GM18505 (cell line): Measurements from ENCODE around the gene NLRP6.

Source experiments
- ATAC-seq: cut with Tn5 transposase; IDR thresholded peaks from one replicate; pipeline ENCODE4 v1.9.1; 2021; ENCODE audit not compliant: unreplicated experiment
- POLR2A ChIP-seq: IDR thresholded peaks from 4 replicates; pipeline ENCODE4 v1.6.1; 2011; ENCODE audit warnings: borderline replicate concordance; ENCODE audit not compliant: insufficient read depth, insufficient read length; ENCODE audit errors: extremely low read depth

NLRP6 gene

DNA sequence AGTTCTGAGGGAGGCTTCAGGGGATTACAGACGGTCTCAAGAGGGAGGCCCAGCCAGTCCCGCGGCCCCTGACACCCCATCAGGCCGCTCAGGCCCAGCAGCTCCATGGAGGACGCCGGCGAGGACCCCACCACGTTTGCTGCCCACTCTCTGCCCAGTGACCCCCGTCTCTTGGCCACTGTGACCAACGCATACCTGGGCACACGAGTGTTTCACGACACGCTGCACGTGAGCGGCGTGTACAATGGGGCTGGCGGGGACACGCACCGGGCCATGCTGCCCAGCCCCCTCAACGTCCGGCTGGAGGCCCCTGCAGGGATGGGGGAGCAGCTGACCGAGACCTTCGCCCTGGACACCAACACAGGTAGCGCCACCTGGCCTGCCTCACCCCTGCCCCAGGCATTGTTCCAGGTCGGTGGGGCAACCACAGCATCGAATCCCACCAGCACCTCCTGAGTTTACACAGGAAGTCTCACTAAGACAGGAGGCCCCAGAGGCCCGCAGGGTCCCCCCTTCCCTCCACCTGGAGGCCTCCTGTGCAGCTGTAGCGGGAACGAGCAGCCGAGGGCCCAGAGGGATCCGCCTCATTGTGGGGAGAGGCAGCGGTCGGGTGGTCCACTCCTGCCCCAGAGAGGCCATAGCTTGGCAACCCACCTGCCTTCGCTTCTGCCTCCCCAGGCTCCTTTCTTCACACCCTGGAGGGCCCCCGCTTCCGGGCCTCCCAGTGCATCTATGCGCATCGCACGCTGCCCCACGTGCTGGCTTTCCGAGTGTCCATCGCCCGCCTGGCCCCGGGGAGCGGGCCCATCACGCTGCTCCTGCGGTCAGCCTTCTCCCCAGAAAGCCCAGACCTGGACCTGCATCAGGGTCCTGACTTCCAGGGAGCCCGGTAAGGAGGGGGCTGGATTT lies 11.8 kb downstream of the NLRP6 start:
- no peak for TF ChIP-seq POLR2A
- ATAC-seq = no peak

DNA sequence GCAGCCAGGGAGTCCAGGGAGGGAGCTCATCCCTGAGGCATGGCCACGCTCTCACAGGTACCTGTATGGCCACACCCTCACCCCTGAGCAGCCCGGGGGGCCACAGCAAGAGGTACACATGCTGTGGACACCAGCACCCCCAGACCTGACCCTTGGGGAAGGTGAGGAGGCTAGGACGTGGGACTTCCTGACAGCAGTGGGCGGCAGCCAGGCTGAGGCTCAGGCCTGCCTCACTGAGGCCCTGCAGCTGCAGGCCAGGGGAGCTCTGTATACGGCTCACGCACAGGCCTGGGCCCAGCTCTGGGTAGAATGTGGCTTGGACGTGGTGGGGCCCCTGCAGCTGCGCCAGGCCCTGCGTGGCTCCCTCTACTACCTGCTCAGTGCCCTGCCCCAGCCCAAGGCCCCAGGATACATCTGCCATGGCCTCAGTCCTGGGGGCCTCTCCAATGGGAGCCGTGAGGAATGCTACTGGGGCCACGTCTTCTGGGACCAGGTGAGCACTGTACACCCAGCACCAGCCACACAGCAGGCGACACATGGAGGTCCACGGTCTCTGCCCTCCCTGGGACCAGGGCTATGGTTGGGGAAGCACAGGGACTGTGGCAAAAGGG lies 12.5 kb downstream of the NLRP6 start:
- no peak for ATAC-seq
- TF ChIP-seq POLR2A = no peak

DNA sequence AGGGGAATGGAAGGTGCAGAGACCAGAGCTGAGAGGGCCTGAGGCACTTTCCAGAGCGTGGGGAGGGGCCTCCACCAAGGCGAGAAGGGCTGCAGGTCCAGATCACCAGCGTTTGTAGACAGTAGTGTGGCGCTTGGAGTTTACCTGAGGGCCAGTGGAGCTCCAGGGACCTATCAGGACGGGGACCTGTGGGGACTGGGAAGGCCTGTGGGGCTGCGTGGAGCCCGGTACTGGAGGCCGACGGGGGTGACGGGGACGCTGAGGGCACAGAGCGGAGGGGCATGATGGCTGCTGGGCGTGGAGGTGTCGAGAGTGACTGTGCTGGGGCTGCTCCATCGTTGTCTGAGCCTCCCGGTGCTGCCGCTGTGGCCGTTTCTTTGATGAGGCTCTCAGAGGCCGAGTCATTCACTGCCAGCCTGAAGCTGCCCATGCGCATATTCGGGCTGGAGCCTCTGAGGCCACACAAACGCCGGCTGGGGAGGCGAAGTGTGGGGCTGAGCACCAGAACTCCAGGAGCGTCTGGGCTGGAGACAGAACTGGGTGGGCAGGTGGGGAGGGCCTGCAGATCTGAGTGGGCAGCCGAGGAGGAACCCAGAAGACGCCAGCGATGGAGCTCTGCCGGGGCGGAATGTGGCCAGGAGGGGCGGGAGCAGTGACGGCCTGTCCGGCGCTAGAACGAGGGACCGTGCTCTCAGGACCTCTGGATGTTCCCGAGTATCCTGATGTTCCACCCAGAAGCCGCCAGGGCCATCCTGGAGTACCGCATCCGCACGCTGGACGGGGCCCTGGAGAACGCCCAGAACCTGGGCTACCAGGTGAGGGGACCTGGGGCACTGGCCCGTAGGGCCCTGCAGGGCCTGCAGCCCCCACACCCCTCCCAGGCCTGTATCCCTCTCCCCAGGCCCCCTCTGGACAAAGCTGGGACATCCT lies 13.3 kb downstream of the NLRP6 start:
- no peak for ATAC-seq
- no peak for TF ChIP-seq POLR2A

DNA sequence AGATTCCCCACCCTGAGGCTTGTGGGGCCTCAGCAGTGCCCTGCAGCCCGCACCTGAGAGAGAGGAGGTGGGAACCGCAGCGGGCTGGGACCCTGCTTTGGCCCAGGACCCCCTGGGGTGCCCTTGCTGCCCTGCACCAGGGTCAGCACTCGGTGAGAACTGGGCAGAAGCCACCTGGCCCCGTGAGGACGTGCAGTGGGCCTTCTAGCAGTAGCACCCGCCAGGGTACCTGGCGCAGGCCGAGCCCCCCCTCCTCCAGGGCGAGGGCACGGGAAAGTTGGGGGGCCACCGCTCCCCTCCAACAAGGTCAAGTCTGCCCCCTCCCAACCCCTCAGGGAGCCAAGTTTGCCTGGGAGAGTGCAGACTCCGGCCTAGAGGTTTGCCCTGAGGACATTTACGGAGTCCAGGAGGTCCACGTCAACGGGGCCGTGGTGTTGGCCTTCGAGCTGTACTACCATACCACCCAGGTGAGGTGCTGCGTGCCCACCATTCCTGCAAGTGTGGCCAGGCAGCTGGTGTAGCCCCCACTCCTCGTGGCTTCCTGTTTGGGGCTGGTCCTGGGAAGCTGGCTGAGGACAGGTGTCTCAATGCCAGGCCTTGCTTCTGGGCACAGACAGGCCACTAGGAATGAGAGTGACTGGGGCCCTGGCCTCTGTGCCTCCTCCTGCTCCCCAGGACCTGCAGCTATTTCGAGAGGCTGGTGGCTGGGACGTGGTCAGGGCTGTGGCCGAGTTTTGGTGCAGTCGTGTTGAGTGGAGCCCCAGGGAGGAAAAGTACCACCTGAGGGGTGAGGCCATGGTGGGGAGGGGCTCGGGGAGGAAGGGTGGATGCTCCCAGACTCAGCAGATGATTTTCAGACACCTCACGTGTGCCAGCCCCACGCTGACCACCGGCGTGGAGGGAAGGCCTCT lies 14.3 kb downstream of the NLRP6 start:
- ATAC-seq = no peak
- TF ChIP-seq POLR2A = no peak

DNA sequence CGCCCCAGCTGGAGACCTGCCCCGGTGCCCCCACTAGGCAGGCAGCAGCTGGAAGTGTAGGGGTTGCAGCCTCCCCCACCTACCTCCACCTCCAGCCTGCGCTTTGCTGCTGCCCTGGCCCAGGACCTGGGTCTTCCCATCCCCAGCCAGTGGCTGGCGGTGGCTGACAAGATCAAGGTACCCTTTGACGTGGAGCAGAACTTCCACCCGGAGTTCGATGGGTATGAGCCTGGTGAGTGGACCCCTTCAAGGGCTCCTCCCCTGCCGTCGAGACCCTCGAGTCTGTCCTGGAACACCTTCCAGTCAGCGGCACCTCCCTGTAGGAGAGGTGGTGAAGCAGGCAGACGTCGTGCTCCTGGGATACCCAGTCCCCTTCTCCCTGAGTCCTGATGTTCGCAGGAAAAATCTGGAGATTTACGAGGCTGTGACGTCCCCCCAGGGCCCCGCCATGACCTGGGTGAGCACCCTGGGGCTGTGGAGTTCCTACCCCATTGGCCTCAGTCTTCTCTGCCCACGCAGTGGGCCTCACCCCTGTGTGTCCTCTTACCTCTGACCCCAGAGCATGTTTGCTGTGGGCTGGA lies 15.2 kb downstream of the NLRP6 start:
- TF ChIP-seq POLR2A = no peak
- no peak for ATAC-seq

DNA sequence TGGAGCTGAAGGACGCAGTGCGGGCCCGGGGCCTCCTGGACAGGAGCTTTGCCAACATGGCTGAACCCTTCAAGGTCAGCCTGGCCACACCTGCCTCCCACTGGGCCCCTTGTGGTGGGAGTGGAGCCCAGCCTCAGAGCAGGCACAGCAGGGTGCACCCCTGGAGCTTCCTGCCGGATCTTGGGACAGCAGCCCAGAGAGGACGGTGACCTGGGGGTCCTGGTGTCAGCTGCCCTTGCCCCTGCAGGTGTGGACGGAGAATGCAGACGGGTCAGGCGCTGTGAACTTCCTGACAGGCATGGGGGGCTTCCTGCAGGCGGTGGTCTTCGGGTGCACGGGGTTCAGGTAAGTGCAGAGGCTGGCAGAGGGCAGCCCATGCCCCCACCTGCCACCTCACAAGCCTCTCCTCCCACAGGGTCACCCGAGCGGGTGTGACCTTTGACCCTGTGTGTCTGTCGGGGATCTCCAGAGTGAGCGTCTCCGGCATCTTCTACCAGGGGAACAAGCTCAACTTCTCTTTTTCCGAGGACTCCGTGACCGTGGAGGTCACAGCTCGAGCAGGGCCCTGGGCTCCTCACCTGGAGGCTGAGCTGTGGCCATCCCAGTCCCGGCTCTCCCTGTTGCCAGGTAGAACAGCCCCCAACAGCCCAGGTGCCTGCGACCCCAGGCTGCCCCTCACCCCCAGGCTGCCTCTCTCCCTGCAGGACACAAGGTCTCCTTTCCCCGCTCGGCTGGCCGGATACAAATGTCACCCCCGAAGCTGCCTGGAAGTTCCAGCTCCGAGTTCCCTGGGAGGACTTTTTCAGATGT lies 15.8 kb downstream of the NLRP6 start:
- no peak for TF ChIP-seq POLR2A
- ATAC-seq = no peak

DNA sequence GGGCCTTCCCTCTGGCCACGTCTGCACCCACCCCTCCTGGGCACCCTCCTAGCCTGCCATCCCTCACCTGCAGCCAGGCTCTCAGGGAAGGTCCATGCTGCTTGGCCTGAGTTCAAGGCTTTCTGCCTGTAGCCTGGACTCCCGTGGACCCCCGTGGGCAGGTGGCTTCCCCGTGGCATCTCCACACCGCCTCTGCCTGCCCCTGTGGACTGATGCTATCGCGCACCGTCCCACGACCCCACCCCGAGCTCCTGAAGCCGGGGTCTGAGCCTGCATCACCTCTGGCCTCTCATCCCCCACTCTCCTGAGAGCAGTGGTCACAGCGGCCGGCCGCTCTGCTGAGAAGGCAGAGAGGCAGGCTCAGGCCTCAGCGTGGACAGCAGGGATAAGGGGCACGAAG lies 16.6 kb downstream of the NLRP6 start:
- ATAC-seq = no peak
- TF ChIP-seq POLR2A = no peak

DNA sequence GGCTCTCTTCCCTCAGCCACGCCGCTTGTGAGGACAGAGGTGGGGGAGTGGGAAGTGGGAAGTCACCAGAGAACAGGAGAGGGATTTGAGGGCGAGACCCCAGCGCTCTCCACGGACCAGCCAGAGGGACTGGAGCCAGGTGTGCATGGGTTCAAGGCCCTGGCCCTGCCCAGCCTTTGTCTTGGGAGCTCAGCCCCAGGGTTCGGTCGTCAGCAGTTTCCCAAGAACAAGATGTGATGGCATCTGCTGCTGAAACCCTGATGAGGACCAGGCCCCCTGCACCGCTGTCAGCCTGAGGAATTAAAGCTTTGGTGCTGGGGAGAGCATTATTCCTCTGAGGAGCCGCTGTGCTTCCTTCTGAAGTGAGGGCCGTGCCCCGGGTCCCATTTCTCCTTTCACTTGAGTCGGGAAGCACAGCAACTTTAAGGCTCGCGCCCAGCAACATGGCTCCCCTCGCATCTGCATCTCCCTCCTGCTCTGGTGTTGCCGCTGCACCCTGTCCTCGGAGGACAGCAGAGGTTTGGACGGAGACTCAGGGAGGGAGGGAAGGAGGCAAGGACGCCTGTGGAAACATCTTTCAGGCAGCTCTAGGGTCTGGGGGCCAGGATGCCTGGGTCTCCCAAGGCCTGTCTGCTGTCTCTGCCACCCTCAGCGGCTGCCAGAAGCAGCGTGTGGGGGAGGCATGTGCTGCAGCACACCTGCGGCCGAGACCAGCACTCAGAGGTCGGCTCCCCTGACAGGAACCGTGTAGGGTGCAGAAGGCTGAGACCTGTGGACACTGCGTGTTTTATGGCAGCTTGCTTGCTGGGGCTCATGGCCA lies 17.4 kb downstream of the NLRP6 start:
- no peak for ATAC-seq

DNA sequence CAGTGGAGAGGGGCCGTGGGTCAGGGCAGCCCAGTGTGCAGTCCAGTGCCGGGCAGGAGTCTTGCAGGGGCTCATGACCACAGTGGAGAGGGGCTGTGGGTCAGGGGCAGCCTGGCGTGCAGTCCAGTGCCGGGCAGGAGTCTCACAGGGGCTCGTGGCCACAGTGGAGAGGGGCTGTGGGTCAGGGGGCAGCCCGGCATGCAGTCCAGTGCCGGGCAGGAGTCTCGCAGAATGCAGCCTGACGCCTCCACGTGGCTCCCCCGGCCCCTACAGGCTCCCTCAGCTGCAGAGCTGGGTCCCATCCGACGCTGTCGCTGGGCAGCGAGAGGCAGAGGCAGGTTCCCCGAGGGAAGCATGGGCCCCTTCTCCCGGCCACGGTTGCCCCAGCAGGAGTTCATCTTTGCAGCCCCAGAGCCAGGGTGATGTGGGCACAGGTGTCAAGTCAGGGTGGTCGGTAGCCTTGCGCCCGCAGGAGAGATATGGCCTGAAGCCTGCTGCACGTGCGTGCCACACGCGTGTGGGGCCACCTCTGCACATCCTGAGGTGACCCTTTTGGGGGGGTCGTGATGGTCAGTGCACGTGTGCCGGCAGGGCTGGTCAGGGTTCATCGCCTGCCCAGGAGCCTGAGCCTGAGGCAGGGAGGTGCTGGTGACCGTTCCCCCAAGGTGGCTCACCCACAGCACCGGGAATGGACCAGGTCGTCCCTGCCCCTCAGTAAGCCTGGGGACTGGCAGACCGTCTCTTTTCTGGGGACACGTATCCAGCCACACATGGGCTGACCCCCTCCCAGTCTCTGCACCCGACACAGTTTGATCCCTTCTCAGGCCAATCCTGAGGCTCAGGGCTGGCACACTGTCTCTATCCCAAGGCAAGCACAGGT lies 18.2 kb downstream of the NLRP6 start:
- TF ChIP-seq POLR2A = no peak

More for the DNA sequence above, 17.4 kb downstream of the NLRP6 start:
- TF ChIP-seq POLR2A = no peak

DNA sequence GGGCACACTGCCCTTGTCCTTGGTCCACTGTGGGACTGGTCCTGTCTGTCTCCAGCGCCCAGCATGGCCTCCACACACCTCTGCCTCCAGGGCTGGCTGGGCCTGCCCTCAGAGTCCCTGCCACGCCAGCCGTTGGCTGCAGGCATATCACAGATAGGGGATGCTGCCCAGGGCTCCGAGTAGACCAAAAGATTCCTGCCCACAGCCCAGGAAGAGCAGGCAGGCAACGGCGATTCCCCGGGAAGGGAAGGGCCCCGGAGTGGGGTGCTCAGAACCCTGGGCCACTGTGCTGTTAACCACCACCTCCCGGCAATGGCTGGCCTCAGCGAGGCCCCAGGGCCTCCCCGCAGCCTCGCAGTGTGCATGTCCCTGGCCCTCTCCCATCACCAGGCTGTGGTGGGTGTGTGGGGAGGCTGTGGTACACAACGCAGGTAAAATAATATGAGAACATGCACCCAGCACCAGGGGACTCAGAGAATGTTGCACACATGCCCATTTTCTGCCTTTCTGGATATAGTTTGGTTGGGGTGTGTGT lies 18.9 kb downstream of the NLRP6 start:
- TF ChIP-seq POLR2A = no peak
- no peak for ATAC-seq

More for the DNA sequence above, 18.2 kb downstream of the NLRP6 start:
- no peak for ATAC-seq
